ENCODE measurements around the gene SEMA4G. TPM values are rescaled to one million over a fixed set of nuclear protein-coding genes. Genes with fewer than 3 reads are reported as not detected.

The SEMA4G gene
- total and polyA plus RNA-seq, 2 of the 8 experiments (the other 6 are each of a cell fraction or from before 2014, with no cell fraction given), result 7.1 to 18.2 TPM

DNA sequence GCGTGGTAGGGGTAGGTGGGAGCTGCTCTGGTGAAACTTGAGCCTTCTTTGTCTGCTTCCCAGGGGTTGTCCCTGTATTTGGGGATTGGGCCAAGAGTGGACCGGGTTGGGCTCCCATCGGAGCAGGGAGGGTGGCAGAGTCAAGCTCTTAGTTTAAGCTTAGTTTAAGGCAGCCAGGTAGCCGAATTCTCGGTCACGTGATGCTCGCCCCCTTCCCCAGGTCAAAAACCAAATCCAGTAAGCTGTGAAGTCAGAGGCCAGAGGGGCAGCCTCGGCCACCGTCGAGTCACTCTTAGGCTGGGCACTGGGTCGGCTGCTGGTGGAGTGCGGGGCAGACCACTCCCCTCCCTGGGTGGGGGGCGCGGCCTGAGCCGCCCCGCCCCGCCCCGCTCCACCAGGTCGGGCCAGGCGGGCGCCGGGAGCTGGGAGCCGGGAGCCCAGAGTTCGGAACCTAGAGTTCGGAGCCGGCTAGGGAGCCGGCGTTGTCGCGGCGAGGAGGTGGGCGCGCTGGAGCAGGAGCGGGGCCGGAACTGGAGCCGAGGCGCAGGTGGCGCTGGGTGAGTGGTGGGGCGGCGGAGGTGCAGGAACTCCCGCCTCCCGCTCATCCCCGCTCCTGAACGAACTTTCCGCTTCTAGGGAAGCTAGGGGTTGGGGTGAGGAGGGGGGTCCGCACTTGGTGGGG, 27.5 kb downstream of the SEMA4G start (continued):
- no peak for TF ChIP-seq HDAC6 (IDR thresholded peaks at IDR 0.05; ENCODE audit: low read depth, low read length)
- TF ChIP-seq, protein P1, sequence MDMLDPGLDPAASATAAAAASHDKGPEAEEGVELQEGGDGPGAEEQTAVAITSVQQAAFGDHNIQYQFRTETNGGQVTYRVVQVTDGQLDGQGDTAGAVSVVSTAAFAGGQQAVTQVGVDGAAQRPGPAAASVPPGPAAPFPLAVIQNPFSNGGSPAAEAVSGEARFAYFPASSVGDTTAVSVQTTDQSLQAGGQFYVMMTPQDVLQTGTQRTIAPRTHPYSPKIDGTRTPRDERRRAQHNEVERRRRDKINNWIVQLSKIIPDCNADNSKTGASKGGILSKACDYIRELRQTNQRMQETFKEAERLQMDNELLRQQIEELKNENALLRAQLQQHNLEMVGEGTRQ (IDR thresholded peaks at IDR 0.05; ENCODE audit: low read length), result peak; percentile 84
- no peak for TF ChIP-seq EZH2 (IDR thresholded peaks at IDR 0.05; ENCODE audit: low read depth, low read length, severe bottlenecking)
- TF ChIP-seq, protein P2, sequence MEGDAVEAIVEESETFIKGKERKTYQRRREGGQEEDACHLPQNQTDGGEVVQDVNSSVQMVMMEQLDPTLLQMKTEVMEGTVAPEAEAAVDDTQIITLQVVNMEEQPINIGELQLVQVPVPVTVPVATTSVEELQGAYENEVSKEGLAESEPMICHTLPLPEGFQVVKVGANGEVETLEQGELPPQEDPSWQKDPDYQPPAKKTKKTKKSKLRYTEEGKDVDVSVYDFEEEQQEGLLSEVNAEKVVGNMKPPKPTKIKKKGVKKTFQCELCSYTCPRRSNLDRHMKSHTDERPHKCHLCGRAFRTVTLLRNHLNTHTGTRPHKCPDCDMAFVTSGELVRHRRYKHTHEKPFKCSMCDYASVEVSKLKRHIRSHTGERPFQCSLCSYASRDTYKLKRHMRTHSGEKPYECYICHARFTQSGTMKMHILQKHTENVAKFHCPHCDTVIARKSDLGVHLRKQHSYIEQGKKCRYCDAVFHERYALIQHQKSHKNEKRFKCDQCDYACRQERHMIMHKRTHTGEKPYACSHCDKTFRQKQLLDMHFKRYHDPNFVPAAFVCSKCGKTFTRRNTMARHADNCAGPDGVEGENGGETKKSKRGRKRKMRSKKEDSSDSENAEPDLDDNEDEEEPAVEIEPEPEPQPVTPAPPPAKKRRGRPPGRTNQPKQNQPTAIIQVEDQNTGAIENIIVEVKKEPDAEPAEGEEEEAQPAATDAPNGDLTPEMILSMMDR (IDR thresholded peaks at IDR 0.05; ENCODE audit: control extremely low read depth in 1 of 3, insufficient read depth in 1 of 3, low read depth in 1 of 3, low read length in 3 of 3), result no peak
- no peak for TF ChIP-seq CEBPB (IDR thresholded peaks at IDR 0.05; ENCODE audit: low read depth, low read length)
- peak; percentile 68; the same call in 1 of the 2 replicates for TF ChIP-seq GTF2F1 (IDR thresholded peaks at IDR 0.05; ENCODE audit: borderline replicate concordance, low read depth, low read length)
- TF ChIP-seq CREB1 (IDR thresholded peaks at IDR 0.05), result peak; percentile 12; the same call in 1 of the 2 replicates
- TF ChIP-seq RXRA (IDR thresholded peaks at IDR 0.05; ENCODE audit: insufficient read depth, low read depth, low read length), result no peak
- TF ChIP-seq SUZ12 (IDR thresholded peaks at IDR 0.05; ENCODE audit: low read length), result no peak
- TF ChIP-seq SAP30 (IDR thresholded peaks at IDR 0.05; ENCODE audit: insufficient read depth, insufficient replicate concordance, low read length), result no peak
- TF ChIP-seq POLR2AphosphoS5 (IDR thresholded peaks at IDR 0.05; ENCODE audit: low read depth, low read length), result peak; percentile 48; the same call in 1 of the 2 replicates
- TF ChIP-seq TAF1 (IDR thresholded peaks at IDR 0.05; ENCODE audit: low read depth, low read length), result peak; percentile 68
- no peak for TF ChIP-seq BRCA1 (IDR thresholded peaks at IDR 0.05; ENCODE audit: low read depth, low read length)
- peak; percentile 72 for TF ChIP-seq KDM4A (IDR thresholded peaks at IDR 0.05; ENCODE audit: low read depth, low read length, severe bottlenecking)
- TF ChIP-seq NANOG (IDR thresholded peaks at IDR 0.05; ENCODE audit: insufficient read depth, low read depth, low read length, poor library complexity, severe bottlenecking), result no peak
- no peak for TF ChIP-seq TEAD4 (IDR thresholded peaks at IDR 0.05; ENCODE audit: low read depth, low read length)
- TF ChIP-seq JUN (IDR thresholded peaks at IDR 0.05; ENCODE audit: low read depth, low read length), result no peak
- TF ChIP-seq PHF8 (conservative IDR thresholded peaks at IDR 0.05; ENCODE audit: low read depth, low read length), result peak; percentile 32
- TF ChIP-seq SIX5 (IDR thresholded peaks at IDR 0.05; ENCODE audit: low read depth, low read length), result no peak
- no peak for TF ChIP-seq RAD21 (IDR thresholded peaks at IDR 0.05 in 1 of 2, conservative IDR thresholded peaks at IDR 0.05 in 1 of 2; ENCODE audit: low read depth in 2 of 2, low read length in 2 of 2)
- no peak for TF ChIP-seq CBX8 (IDR thresholded peaks at IDR 0.05; ENCODE audit: borderline replicate concordance, low read depth, low read length)

All from H1 (cell line).